Activated T-helper 9 cell treated with anti-CD3 and anti-CD28 coated beads, Interleukin-2, amount 50 U/mL, for 16 hours (primary cell): Measurements from ENCODE around the gene SSPN.
"Not testable (repeated sequence)": the region's sequence is repeated elsewhere in the genome, so short reads cannot be mapped to it uniquely, and the experiment has no call there.

Source experiments
- DNase-seq: peaks from one replicate; pipeline ENCODE4 v3.0.0-alpha.2; 2020; ENCODE audit warnings: low read depth

Gene SSPN

GRCh38 chr12:26229910-26230309, 34.5 kb downstream of the SSPN start:
- DNase-seq = no peak

- DNase-seq = no peak
Observed at GRCh38 chr12:26231470-26231869, 36.1 kb downstream of the SSPN start.

- DNase-seq = no peak
Observed at GRCh38 chr12:26231921-26232320, 36.5 kb downstream of the SSPN start.

GRCh38 chr12:26233631-26234030, 38.3 kb downstream of the SSPN start:
- DNase-seq = no peak

GRCh38 chr12:26235465-26235864, 40.1 kb downstream of the SSPN start:
- DNase-seq = not testable (repeated sequence)

- no peak for DNase-seq
Observed at GRCh38 chr12:26238341-26239121, 43.2 kb downstream of the SSPN start.

GRCh38 chr12:26239122-26239851, 43.9 kb downstream of the SSPN start:
- no peak for DNase-seq

GRCh38 chr12:26239852-26240815, 44.8 kb downstream of the SSPN start:
- DNase-seq = no peak

GRCh38 chr12:26241080-26241479, 45.7 kb downstream of the SSPN start:
- DNase-seq = no peak

GRCh38 chr12:26242683-26243082, 47.3 kb downstream of the SSPN start:
- DNase-seq = no peak

GRCh38 chr12:26244503-26244902, 49.1 kb downstream of the SSPN start:
- no peak for DNase-seq

- no peak for DNase-seq
Observed at GRCh38 chr12:26245175-26245942, 50.0 kb downstream of the SSPN start.

GRCh38 chr12:26246483-26247164, 51.3 kb downstream of the SSPN start:
- DNase-seq = no peak

GRCh38 chr12:26247873-26248272, 52.5 kb downstream of the SSPN start:
- no peak for DNase-seq

GRCh38 chr12:26250801-26251200, 55.4 kb downstream of the SSPN start:
- no peak for DNase-seq

GRCh38 chr12:26251600-26251999, 56.2 kb downstream of the SSPN start:
- no peak for DNase-seq

GRCh38 chr12:26252946-26253345, 57.6 kb downstream of the SSPN start:
- no peak for DNase-seq

- no peak for DNase-seq
Observed at GRCh38 chr12:26255893-26256645, 60.7 kb downstream of the SSPN start.

GRCh38 chr12:26264215-26264838, 69.0 kb downstream of the SSPN start:
- no peak for DNase-seq

GRCh38 chr12:26265606-26266005, 70.2 kb downstream of the SSPN start:
- no peak for DNase-seq
